Liver (tissue), 3 donors: ENCODE measurements around the gene AP3S1.

Experiments
- TAF1 ChIP-seq: conservative IDR thresholded peaks from 2 replicates; pipeline ENCODE4 v1.6.1; 2016; ENCODE audit warnings: antibody characterized with exemption, mild to moderate bottlenecking
- TF ChIP-seq, protein P1 (sequence below): fragments of 150-350 bp; IDR thresholded peaks from 2 replicates; pipeline ENCODE4 v1.5.1; 2017; ENCODE audit warnings: improper control_type of control experiment, low read depth, low read length; ENCODE audit not compliant: missing input control
- TF ChIP-seq, protein P2 (sequence below): IDR thresholded peaks from 2 replicates; pipeline ENCODE4 v1.6.1; 2016; ENCODE audit warnings: antibody characterized with exemption
- donor health status: healthy.
- donor health status: healthy.

DNA sequence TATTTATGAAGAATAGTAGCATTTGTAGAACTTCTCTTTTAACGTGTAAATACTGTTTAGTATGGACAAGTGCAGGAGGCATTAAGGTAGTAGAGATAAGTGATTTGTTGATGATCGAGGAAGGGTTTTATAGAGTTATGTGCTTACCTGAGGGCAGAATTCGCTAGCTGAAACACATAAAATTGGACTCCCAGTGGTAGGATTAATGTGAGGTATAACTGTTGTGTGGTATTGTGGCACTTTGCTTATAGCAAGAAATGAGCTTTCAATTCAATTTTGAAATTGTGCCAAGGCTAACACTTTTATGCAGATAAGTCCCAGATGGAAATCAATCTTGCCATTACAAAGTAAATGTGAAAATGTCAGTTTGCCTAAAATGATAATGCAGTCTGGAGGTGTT, 1.2 kb downstream of the AP3S1 start:
- TF ChIP-seq TAF1: no peak
- TF ChIP-seq, protein P1, sequence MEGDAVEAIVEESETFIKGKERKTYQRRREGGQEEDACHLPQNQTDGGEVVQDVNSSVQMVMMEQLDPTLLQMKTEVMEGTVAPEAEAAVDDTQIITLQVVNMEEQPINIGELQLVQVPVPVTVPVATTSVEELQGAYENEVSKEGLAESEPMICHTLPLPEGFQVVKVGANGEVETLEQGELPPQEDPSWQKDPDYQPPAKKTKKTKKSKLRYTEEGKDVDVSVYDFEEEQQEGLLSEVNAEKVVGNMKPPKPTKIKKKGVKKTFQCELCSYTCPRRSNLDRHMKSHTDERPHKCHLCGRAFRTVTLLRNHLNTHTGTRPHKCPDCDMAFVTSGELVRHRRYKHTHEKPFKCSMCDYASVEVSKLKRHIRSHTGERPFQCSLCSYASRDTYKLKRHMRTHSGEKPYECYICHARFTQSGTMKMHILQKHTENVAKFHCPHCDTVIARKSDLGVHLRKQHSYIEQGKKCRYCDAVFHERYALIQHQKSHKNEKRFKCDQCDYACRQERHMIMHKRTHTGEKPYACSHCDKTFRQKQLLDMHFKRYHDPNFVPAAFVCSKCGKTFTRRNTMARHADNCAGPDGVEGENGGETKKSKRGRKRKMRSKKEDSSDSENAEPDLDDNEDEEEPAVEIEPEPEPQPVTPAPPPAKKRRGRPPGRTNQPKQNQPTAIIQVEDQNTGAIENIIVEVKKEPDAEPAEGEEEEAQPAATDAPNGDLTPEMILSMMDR: no peak
- TF ChIP-seq, protein P2, sequence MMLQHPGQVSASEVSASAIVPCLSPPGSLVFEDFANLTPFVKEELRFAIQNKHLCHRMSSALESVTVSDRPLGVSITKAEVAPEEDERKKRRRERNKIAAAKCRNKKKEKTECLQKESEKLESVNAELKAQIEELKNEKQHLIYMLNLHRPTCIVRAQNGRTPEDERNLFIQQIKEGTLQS: no peak
